Ascending aorta (tissue), 2 donors: ENCODE results near the gene EIF4E3. TPM values are rescaled to one million over a fixed set of nuclear protein-coding genes. Genes with fewer than 3 reads are reported as not detected.

ENCODE experiments used
- DNase-seq, 2 donors: peaks; one replicate each; pipeline ENCODE4 v3.0.0-alpha.2; 2019; ENCODE audit warnings: low spot score in 2 of 2
- H3K27ac ChIP-seq, 2 donors: fragments of 200-600 bp; sonication (generic); one replicate each; pipeline ENCODE4 v1.5.1; 2016 to 2017; ENCODE audit warnings: mild to moderate bottlenecking in 1 of 2
- H3K27me3 ChIP-seq: fragments of 200-600 bp; sonication (generic); one replicate; pipeline ENCODE4 v1.5.1; 2017
- H3K36me3 ChIP-seq, 2 donors: fragments of 200-600 bp; sonication (generic); one replicate each; pipeline ENCODE4 v1.5.1; 2016
- H3K4me1 ChIP-seq, 2 donors: fragments of 200-600 bp; sonication (generic); one replicate each; pipeline ENCODE4 v1.5.1; 2016 to 2017; ENCODE audit warnings: mild to moderate bottlenecking in 1 of 2
- H3K4me3 ChIP-seq, 2 donors: fragments of 200-600 bp; sonication (generic); one replicate each; pipeline ENCODE4 v1.5.1; 2016 to 2017; ENCODE audit warnings: mild to moderate bottlenecking in 1 of 2
- H3K9me3 ChIP-seq, 2 donors: fragments of 200-600 bp; sonication (generic); one replicate each; pipeline ENCODE4 v1.5.1; 2016
- CTCF ChIP-seq, 3 experiments: fragments of 200-600 bp in 2 of 3; fragments of 450-650 bp in 1 of 3; sonication (generic) in 2 of 3; IDR thresholded peaks; one replicate each; pipeline ENCODE4 v1.5.1; 2016 to 2019; ENCODE audit warnings: antibody characterized with exemption in 3 of 3, mild to moderate bottlenecking in 1 of 3, moderate library complexity in 1 of 3
- intact Hi-C: fragments of 100-400 bp; cut with DNase I; formaldehyde crosslinking; loops from one replicate; pipeline ENCODE4 v1.15.1; 2023
- total RNA-seq: library from RNA; depleted of rRNA; stranded (reverse); fragments of >200 nt; gene quantifications from one replicate; pipeline ENCODE4 v1.1.0, GENCODE V29; 2016

EIF4E3 gene
- total RNA-seq, 1 donor from 2014 or later, result 4.4 TPM

- Histone ChIP-seq H3K4me1 (peaks cover 0 to 6% of the 10 kb centered on the region in 2 donors), H3K27me3 (no peaks in the 10 kb centered on the region), H3K4me3 (no peak overlapping the region), H3K36me3 (no peaks in the 10 kb centered on the region), H3K27ac (no peak overlapping the region), H3K9me3 (no peaks in the 10 kb centered on the region)
- DNase-seq, result no peak
- intact Hi-C loops, result loop anchor here (10.0 kb wide), 1 partner anchor 1362 kb away; no protein-coding TSS in a partner anchor
- TF ChIP-seq CTCF (IDR thresholded peaks at IDR 0.05), result no peak
Observed at GRCh38 chr3:71722693-71723092, 2.5 kb downstream of the EIF4E3 start.

- peaks cover 0 to 6% of the 10 kb centered on the region in 2 donors for H3K4me1 ChIP-seq
- H3K36me3 ChIP-seq, result no peaks in the 10 kb centered on the region
- H3K27me3 ChIP-seq, result no peaks in the 10 kb centered on the region
- DNase-seq, result no peak
- H3K4me3 ChIP-seq, result no peak overlapping the region
- TF ChIP-seq CTCF (IDR thresholded peaks at IDR 0.05), result no peak
- H3K27ac ChIP-seq, result no peak overlapping the region
- H3K9me3 ChIP-seq, result no peaks in the 10 kb centered on the region
- intact Hi-C loops, result loop anchor here (10.0 kb wide), 1 partner anchor 1363 kb away; no protein-coding TSS in a partner anchor
Observed at GRCh38 chr3:71721651-71722157, 3.5 kb downstream of the EIF4E3 start.

- no peaks in the 10 kb centered on the region for H3K9me3 ChIP-seq
- H3K4me3 ChIP-seq, result no peak overlapping the region
- no peaks in the 10 kb centered on the region for H3K27me3 ChIP-seq
- H3K4me1 ChIP-seq, result peaks cover 0 to 6% of the 10 kb centered on the region in 2 donors
- H3K36me3 ChIP-seq, result no peaks in the 10 kb centered on the region
- no peak for DNase-seq
- intact Hi-C loops, result loop anchor here (10.0 kb wide), 1 partner anchor 1364 kb away; no protein-coding TSS in a partner anchor
- no peak overlapping the region for H3K27ac ChIP-seq
- TF ChIP-seq CTCF (IDR thresholded peaks at IDR 0.05), result no peak
Observed at GRCh38 chr3:71721002-71721401, 4.2 kb downstream of the EIF4E3 start.

GRCh38 chr3:71718072-71718471, 7.1 kb downstream of the EIF4E3 start:
- H3K36me3 ChIP-seq, result no peaks in the 10 kb centered on the region
- TF ChIP-seq CTCF (IDR thresholded peaks at IDR 0.05), result no peak
- intact Hi-C loops, result no loop called here
- H3K9me3 ChIP-seq, result no peaks in the 10 kb centered on the region
- no peak overlapping the region for H3K4me3 ChIP-seq
- H3K27me3 ChIP-seq, result no peaks in the 10 kb centered on the region
- no peak overlapping the region for H3K27ac ChIP-seq
- DNase-seq, result no peak
- no peaks in the 10 kb centered on the region for H3K4me1 ChIP-seq

- no peak overlapping the region for H3K4me3 ChIP-seq
- intact Hi-C loops, result no loop called here
- H3K36me3 ChIP-seq, result peaks cover 0 to 5% of the 10 kb centered on the region in 2 donors
- no peak for TF ChIP-seq CTCF (IDR thresholded peaks at IDR 0.05)
- H3K27ac ChIP-seq, result no peak overlapping the region
- no peak for DNase-seq
- H3K4me1 ChIP-seq, result no peaks in the 10 kb centered on the region
- H3K9me3 ChIP-seq, result no peaks in the 10 kb centered on the region
- H3K27me3 ChIP-seq, result no peaks in the 10 kb centered on the region
Observed at GRCh38 chr3:71714595-71714994, 10.6 kb downstream of the EIF4E3 start.

GRCh38 chr3:71713041-71713440, 12.2 kb downstream of the EIF4E3 start:
- Histone ChIP-seq H3K9me3 (no peaks in the 10 kb centered on the region), H3K27me3 (no peaks in the 10 kb centered on the region), H3K4me3 (no peak overlapping the region), H3K36me3 (peaks cover 0 to 9% of the 10 kb centered on the region in 2 donors), H3K27ac (no peak overlapping the region), H3K4me1 (no peaks in the 10 kb centered on the region)
- intact Hi-C loops, result no loop called here
- TF ChIP-seq CTCF (IDR thresholded peaks at IDR 0.05), result no peak
- DNase-seq, result no peak
